Stimulated activated CD8-positive, alpha-beta memory T cell treated with anti-CD3 and anti-CD28 coated beads, Interleukin-4, amount 100 ng/mL, for 24 hours (primary cell): ENCODE results near the gene MRPS11.
"Not testable (repeated sequence)": the region's sequence is repeated elsewhere in the genome, so short reads cannot be mapped to it uniquely, and the experiment has no call there.

Experiments
- DNase-seq: peaks from one replicate; pipeline ENCODE4 v3.0.0-alpha.2; 2020; ENCODE audit warnings: low read depth

MRPS11 gene

DNA sequence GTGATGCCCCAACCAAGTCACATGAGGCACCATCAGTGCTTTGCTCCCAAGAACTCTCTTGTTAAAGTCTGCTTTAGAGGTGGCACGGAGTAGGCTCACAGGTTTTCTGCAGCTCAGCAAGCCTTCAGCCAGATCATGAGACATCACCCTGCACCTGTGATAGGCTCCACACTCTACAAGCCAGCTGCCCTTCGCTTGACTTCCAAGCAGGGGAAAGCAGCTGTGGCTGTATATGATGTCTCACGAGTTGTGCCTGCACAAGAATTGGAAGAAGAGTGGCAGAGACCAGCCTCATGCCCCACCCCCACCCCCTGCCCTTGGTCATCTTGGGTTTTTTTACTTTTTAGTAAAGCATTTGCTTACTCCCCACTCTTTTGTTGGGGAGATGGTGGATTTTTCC lies 22.5 kb downstream of the MRPS11 start:
- DNase-seq, result no peak

DNA sequence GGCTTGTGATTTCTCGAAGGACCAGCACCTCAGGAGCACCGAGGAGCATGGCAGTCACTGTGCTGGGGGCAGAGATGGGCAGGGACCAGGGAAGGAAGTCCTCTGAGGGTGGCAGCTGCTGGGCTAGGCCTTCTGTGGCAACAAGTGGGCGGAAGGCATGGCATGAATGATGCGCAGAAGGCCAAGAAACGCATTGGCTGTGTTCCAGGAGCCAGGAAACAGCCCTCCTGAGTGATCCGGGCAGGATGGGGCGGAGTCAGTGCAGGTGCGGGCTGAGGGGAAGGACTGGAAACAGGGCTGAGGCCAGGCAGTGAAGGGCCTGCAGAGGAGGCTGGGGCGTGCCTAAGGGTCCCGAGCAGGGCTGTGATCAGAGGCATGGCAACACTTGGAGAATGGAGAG lies 23.6 kb downstream of the MRPS11 start:
- DNase-seq, result no peak

DNA sequence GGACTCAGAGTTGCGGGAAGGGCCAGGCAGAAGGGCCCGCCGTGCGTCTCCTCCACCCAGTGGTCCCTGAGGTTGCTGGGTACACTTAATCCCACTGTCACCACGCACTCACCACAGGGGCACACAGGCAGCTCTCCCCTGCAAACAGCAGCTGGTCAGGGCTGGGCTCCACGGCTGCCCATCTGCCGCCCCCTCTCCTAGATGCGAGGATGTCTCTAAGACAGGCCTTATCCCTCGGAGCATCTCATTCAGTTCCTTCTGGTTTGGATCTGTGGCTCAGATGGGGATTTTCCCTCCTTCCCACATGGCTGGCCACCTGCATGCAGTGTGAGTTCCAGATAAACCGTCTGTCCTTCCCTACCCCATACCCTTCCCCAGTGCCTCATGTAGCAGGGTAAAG lies 26.3 kb downstream of the MRPS11 start:
- DNase-seq, result no peak

DNA sequence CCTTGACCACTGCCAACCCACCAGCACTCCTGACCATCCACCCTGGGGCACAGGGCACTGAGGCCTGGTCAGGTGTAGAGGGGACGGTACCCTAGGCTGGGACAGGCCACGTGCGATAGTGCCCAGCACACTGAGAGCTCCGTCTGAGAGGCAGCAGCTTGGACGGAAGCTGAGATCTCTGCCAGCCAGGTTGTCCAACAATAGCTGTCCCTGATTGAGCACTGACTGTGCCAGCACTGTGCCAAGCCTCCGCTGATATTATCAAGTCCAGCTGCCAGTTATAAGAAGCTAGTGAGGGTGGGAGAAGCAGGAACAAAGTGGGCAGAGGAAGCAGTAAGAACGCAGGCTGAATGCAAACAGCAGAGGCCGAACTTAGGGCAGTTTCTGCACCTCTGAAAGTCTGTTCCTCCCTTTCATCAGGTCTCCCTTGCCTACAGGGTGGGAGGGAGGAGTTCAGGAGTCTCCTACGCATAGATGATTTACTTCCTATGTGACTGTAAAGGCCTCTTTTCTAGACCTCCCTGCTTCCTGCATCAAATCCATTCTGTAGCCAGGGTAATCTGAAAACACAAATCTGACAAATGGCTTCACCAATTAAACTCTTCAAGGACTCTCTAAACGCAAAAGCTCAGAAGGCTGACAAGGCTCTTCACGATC lies 29.7 kb downstream of the MRPS11 start:
- DNase-seq, result no peak

DNA sequence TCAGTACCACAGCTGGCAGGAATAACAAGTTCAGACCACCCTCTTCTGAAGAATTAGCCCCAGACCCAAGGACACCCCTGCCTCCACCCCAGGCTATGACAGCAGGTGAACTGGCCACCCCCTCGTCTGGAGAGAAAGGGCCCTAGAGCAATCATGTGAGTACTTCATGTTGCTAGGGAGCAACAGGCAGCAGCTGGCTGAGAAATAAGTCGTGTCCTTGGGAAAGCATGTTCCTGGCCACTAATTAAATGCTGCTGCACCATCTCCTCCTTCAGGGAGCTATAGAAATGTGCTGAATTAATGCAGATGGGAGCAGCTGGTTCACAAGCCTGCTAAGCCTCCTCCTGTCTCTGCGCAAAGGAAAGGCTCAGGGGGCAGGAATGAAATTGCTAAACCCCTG lies 31.5 kb downstream of the MRPS11 start:
- DNase-seq, result no peak

DNA sequence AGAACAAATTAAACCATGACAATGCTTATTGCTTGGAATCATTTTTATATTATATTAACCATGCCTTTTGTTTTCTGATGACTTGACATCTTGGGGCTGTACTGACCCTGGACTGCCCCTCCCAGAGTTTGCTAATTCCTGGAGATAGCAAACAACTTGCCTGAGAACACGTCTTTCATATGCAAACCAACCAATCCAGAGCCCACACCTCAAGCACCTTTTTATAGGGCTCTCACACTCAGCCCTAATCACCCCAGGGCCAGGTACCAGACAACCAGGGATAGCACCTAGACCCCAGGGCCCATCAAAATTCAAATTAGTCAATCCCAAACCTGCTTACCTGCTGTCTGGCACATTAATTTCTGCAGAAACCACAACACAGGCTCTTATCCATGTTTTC lies 36.9 kb downstream of the MRPS11 start:
- no peak for DNase-seq

DNA sequence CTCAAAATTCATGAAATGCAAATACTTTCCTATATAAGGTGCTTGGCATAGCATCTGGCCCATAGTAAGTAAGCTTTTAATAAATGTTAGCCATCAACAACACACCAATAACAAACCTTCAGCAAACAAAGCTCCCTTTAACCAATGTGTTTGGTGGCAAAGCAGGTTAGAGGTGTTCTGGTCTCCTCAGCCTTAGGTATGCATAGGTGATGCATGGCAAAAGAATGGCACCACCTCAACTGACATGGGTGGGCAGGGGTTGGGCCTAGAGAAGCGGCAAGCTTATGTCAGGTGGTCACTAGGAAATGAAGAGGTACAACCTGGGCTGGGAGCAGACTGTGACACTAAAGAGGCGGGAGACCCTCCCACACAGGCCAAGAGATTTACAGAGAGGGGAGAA lies 38.2 kb downstream of the MRPS11 start:
- DNase-seq, result no peak

DNA sequence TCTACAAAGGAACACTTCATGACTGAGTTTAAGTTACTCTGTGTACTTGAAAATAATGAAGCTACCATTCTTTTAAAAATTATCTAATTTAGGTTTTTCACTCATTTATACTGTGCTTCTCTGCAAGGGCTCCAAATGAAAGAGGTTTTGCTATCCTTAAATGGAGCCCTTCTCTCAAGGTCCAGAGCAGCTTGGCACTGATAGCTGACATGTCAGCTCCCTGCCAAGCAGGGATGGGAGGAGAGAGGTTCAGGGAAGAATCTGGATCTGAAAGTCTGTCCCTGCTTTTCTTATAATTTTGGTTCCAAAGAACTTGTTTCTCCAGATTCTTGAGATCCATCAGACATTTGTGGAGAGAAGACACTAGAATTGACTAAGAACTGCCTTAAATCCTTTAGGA lies 39.1 kb downstream of the MRPS11 start:
- no peak for DNase-seq

DNA sequence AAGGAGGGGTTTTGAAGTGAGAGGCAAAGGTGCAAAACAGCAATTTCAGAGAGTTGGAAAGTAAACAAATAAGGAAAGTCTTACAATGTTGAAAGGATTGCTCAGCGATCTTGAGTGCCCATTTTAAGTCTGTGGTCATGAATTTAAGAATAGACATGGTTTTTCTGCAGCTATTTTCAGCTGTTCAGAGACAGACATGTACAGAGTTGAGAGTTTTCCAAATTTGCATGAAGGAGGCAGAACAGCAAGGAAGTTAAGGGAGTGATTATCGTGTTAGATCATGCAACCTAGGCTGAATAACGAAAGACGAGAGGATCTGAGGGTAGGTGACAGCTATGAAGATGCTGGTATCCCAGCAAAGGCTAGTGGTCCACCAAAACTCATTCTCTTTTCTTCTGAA lies 41.8 kb downstream of the MRPS11 start:
- no peak for DNase-seq

DNA sequence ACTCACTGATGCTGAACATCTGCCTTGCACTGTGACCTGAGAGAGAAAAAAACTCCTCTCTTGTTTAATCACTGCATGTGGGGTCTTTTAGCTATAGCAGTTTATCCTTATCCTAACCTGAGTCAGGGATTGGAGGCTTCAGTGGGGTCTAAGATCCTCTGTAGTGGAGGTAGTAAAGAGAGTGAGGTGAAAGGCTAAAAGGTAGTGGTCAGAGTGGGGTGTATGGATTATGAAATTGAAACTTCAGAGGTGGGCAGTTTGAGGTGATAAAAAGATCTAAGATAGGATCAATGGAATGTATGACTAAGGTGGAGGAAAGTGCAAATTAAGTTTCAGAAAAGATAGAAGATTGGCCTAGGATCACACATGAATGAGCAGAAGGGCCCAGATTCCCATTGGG lies 42.5 kb downstream of the MRPS11 start:
- no peak for DNase-seq

DNA sequence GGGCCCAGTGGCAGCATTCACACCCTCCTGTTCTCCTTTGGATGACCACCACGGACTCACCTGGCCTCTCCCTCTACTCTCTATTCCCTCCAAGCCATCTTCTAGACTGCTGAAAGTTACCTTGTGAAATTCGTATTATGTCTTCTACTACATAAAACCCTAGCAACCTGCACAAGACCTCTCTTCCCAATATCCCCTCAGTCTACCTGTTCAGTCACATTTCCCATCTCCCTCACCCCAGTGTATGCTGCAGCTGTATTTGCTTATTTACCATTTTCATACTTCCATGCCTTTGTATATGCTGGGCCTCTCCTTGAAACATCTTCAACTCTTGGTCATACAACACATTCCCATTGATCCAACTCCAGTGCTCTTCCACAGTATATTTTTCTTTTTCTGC lies 43.7 kb downstream of the MRPS11 start:
- DNase-seq, result no peak

DNA sequence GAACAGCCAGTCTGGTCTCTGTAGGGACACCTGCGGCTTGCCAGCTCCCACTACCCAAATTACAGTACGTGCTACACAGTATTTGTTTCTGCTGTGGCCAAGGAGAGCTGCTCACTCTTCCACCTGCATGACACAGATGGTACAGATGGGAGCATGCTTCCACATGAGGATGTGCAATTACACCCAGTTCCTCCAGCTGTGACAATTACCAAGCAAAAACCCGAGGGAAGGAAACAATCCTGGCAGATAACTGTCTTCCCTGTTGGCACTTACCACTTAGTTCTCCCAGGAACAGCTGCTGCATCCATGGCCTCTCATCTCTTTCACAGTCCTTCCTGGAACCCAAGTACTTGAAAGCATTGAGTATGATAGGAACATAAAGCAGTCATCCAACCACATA lies 44.6 kb downstream of the MRPS11 start:
- no peak for DNase-seq

DNA sequence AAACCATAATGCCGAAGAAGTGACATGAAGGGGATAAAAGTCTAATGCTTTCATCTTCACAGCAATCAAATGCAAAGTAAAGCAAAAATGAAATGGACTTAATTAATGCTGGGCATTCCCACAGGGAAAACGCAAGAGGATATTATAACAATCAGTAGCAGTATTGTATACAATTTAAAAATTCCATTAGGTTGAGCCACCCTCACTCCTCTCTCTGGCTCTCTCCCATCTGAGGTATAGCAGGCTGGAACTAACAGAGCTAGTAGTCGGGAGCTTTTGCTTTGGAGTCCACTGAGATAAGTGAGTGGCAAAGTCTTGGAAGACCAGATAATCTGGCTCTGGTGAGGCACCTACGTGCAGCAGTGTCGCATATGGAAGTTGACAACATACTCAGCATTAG lies 45.1 kb downstream of the MRPS11 start:
- no peak for DNase-seq

DNA sequence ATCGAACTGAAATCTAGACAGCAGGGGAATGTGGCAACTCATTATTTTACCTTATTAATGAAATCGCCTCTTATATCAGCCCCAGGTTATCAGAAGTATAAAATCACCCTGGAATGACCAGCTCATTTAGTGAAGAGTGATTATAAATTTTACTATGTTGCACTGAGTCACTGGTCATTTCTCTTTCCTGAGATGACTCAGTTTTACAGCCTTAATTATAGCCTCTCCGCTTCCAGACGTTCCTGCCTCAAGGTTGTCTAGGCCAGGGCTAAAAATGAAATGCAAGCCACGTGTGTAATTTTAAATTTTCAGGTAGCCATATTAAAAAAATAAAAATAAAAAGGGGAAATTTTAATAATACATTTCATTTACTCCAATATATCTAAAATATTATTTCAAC lies 45.7 kb downstream of the MRPS11 start:
- DNase-seq, result no peak

DNA sequence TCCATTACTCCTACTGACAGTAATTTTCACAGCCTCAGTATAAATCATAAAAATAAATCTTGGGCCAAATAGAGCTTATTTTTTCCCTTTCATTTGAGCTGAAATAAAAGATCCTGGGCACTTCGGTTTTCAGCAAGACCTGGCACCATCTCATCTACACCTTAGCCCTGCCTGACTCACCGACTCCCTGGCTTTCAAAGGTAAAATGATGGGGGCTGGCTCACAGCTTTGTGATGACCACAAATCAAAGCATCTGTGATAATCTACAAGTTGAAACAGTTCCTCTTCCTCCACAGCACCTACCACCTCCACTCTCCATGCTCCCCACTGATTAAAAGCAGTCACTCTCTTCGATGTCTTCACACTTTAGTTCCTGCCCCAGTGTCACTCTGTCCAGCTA lies 51.4 kb downstream of the MRPS11 start:
- no peak for DNase-seq

DNA sequence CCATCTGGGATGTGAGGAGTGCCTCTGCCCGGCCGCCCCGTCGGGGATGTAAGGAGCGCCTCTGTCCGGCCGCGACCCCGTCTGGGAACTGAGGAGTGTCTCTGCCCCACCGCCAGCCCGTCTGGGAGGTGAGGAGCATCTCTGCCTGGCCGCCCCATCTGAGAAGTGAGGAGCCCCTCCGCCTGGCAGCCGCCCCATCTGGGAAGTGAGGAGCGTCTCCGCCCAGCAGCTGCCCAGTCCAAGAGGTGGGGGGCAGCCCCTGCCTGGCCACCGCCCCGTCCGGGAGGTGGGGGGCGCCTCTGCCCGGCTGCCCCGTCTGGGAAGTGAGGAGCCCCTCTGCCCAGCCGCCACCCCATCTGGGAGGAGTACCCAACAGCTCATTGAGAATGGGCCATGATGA lies 56.6 kb downstream of the MRPS11 start:
- DNase-seq, result not testable (repeated sequence)

DNA sequence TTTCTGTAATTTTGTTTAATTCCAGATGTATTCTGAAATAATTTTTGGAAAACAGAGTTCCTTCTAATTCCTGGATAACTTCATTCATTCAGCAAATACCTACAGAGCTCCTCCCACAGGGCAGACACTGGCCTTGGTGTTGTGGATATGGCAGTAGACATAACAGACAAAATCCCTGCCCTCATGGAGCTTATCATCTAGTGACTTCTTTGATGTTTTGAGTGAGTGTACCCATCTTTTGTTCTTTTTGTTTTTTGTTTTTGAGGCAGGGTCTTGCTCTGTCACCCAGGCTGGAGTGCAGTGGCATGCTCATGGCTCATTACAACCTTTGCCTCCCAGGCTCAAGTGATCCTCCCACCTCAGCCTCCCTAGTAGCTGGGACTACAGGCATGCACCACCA lies 57.9 kb downstream of the MRPS11 start:
- DNase-seq, result no peak

DNA sequence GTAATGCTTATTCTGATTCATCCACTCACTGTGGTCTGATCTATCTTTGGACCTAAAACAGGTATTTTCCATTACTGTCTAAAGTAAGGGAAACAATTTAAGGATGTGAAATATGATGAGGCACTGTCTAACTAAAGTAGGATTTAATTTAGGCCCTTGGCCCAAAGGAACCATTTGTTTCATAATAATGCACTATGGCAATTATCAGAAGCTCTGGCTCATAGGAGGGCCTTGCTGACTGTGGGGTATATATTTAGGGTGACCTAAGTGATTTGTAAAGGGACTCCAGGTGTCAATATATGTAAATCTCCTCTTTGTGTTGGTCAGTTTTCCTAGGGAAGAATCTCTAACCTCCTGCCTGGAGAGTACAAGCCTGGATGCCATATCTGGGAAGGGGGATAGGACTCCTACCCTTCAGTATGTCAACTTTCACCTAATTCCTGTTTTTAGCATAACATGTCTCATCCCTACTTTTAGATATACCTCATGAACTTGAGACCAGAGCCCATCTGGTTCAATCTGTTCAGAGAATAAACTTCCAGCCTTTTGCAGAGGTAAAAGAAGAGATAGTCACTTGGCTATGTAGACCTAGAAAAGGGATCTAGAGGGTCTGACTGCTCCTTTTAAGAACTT lies 58.9 kb downstream of the MRPS11 start:
- no peak for DNase-seq

DNA sequence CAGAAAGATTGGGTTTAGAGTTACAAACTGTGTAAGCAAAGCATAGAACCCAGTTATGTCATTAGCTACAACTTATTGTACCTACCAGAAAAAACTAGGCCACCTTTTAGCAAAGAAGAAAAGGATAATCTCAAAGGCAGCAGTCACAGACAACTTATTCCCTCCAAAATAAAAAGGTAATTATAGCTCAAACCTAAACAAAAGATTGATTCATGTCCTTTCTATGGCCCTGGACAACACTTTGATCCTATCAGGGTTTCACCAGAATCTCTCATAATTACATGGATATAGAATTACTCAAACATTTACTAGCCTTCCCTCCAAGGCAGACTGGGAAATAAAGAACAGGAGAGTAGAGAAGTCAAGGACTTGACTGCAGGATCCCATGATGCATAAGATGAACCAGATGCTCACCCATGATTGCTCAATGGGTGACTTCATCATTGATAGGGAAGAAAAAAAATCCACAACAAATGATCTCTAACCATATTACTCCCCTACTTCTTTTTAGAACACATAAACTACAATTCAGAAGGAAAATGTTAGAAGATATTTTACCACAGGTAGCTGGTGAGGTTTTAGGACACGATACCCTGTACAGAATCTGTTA lies 61.6 kb downstream of the MRPS11 start:
- no peak for DNase-seq
